Neuronal stem cell (in vitro differentiated cells): ENCODE data around the gene MAP3K15.

Experiments
- DNase-seq: peaks from one replicate; pipeline ENCODE4 v3.0.0-alpha.2; 2013; ENCODE audit warnings: low spot score
- H2AFZ ChIP-seq: one replicate; pipeline ENCODE4 v1.6.1; 2013; ENCODE audit warnings: mild to moderate bottlenecking, low read length, inconsistent platforms
- H2AK5ac ChIP-seq: 2 replicates; pipeline ENCODE4 v1.6.1; 2013; ENCODE audit warnings: low read depth, mild to moderate bottlenecking, inconsistent platforms, low read length, moderate library complexity, mixed read lengths
- H2BK120ac ChIP-seq: 2 replicates; pipeline ENCODE4 v1.6.1; 2013; ENCODE audit warnings: low read depth, mild to moderate bottlenecking, inconsistent platforms, low read length, moderate library complexity, mixed read lengths
- H2BK12ac ChIP-seq: one replicate; pipeline ENCODE4 v1.6.1; 2013; ENCODE audit warnings: low read length, inconsistent platforms
- H2BK15ac ChIP-seq: 2 replicates; pipeline ENCODE4 v1.6.1; 2013; ENCODE audit warnings: mild to moderate bottlenecking, low read length, inconsistent platforms, mixed read lengths
- H2BK5ac ChIP-seq: one replicate; pipeline ENCODE4 v1.6.1; 2013; ENCODE audit warnings: inconsistent platforms, mild to moderate bottlenecking, low read length, moderate library complexity
- H3K14ac ChIP-seq: one replicate; pipeline ENCODE4 v1.6.1; 2013; ENCODE audit warnings: low read length, inconsistent platforms
- H3K18ac ChIP-seq: 2 replicates; pipeline ENCODE4 v1.6.1; 2013; ENCODE audit warnings: low read length, inconsistent platforms
- H3K23ac ChIP-seq: 2 replicates; pipeline ENCODE4 v1.6.1; 2013; ENCODE audit warnings: low read depth, mild to moderate bottlenecking, mixed read lengths, low read length, inconsistent platforms; ENCODE audit not compliant: poor library complexity
- H3K27ac ChIP-seq: replicated peaks from 3 replicates; pipeline ENCODE4 v1.5.1; 2013; ENCODE audit warnings: low read length, inconsistent platforms
- H3K27me3 ChIP-seq, 3 experiments: 2 replicates each; pipeline ENCODE4 v1.6.1; 2013; ENCODE audit warnings: low read length in 3 of 3, mild to moderate bottlenecking in 2 of 3, inconsistent platforms in 1 of 3, low read depth in 1 of 3, mixed read lengths in 1 of 3, moderate library complexity in 1 of 3; ENCODE audit not compliant: control insufficient read depth in 3 of 3, insufficient read depth in 3 of 3
- H3K36me3 ChIP-seq, 2 donors: replicated peaks in 1 of 2; 2 replicates each; pipeline ENCODE4 v1.6.1; 2013; ENCODE audit warnings: low read length in 2 of 2; ENCODE audit not compliant: control insufficient read depth in 2 of 2, insufficient read depth in 2 of 2
- H3K4ac ChIP-seq: 2 replicates; pipeline ENCODE4 v1.6.1; 2013; ENCODE audit warnings: inconsistent platforms, mild to moderate bottlenecking, low read length, moderate library complexity
- H3K4me1 ChIP-seq, 2 donors: 1 replicate in 1 of 2; 2 replicates in 1 of 2; pipeline ENCODE4 v1.6.1; 2013; ENCODE audit warnings: low read length in 2 of 2, low read depth in 1 of 2; ENCODE audit not compliant: control insufficient read depth in 2 of 2, insufficient read depth in 1 of 2
- H3K4me2 ChIP-seq: one replicate; pipeline ENCODE4 v1.6.1; 2013; ENCODE audit warnings: mild to moderate bottlenecking, low read length, inconsistent platforms; ENCODE audit not compliant: insufficient read depth, poor library complexity, severe bottlenecking
- H3K4me3 ChIP-seq, 2 donors: 2 replicates each; pipeline ENCODE4 v1.5.1; 2013; ENCODE audit warnings: low read length in 2 of 2, mild to moderate bottlenecking in 2 of 2, inconsistent platforms in 1 of 2, moderate library complexity in 1 of 2
- H3K79me1 ChIP-seq: one replicate; pipeline ENCODE4 v1.6.1; 2013; ENCODE audit warnings: low read depth, mild to moderate bottlenecking, inconsistent platforms, low read length, moderate library complexity
- H3K9ac ChIP-seq: one replicate; pipeline ENCODE4 v1.6.1; 2013; ENCODE audit warnings: mild to moderate bottlenecking, low read depth, low read length, inconsistent platforms; ENCODE audit not compliant: poor library complexity
- H3K9me3 ChIP-seq, 2 donors: replicated peaks in 1 of 2; 2 replicates each; pipeline versions ENCODE3 to v1.6.1; 2013; ENCODE audit warnings: low read length in 2 of 2, mild to moderate bottlenecking in 2 of 2, inconsistent platforms in 1 of 2, low read depth in 1 of 2, mixed read lengths in 1 of 2, moderate library complexity in 1 of 2; ENCODE audit not compliant: control insufficient read depth in 2 of 2, insufficient read depth in 1 of 2
- H4K8ac ChIP-seq: one replicate; pipeline ENCODE4 v1.6.1; 2013; ENCODE audit warnings: low read depth, mild to moderate bottlenecking, inconsistent platforms, low read length, moderate library complexity
- H4K91ac ChIP-seq: one replicate; pipeline ENCODE4 v1.6.1; 2013; ENCODE audit warnings: low read length, low read depth, mild to moderate bottlenecking, inconsistent platforms; ENCODE audit not compliant: poor library complexity
- WGBS, 2 donors: extraction: QIAGEN DNeasy Blood & Tissue Kit; methylation state at CpG; one replicate each; pipeline ENCODE4 v1.1.7; 2013; ENCODE audit warnings: missing lambda C conversion rate in 2 of 2, mixed read lengths in 1 of 2; ENCODE audit not compliant: insufficient read length in 2 of 2, insufficient replicate concordance in 1 of 2; ENCODE audit errors: extremely low coverage in 2 of 2; 5-methylcytosine and 5-hydroxymethylcytosine counted together

Gene MAP3K15

GRCh38 chrX:19344661-19345060, 170.6 kb downstream of the MAP3K15 start:
- H3K4ac ChIP-seq, result no peak overlapping the region
- H4K91ac ChIP-seq, result no peak overlapping the region
- H3K4me1 ChIP-seq, result peaks cover 3% of the 10 kb centered on the region in 2 donors
- no peak overlapping the region for H2BK12ac ChIP-seq
- H3K79me1 ChIP-seq, result peaks cover 2% of the 10 kb centered on the region
- H3K36me3 ChIP-seq, result peaks cover 0 to 6% of the 10 kb centered on the region in 2 donors
- H4K8ac ChIP-seq, result no peak overlapping the region
- H3K4me2 ChIP-seq, result peak overlapping the region; percentile 54
- no peak overlapping the region for H2AK5ac ChIP-seq
- no peak overlapping the region for H2AFZ ChIP-seq
- H2BK5ac ChIP-seq, result no peak overlapping the region
- H3K9ac ChIP-seq, result no peak overlapping the region
- H3K18ac ChIP-seq, result no peak overlapping the region
- no peak overlapping the region for H3K27ac ChIP-seq
- no peak overlapping the region for H3K14ac ChIP-seq
- H3K9me3 ChIP-seq, result no peaks in the 10 kb centered on the region
- DNase-seq, result no peak
- H3K23ac ChIP-seq, result no peak overlapping the region
- no peak overlapping the region for H2BK120ac ChIP-seq
- WGBS, 2 donors, result no CpG with 5 or more reads among the region's 10 CpGs
- peak overlapping the region in 1 of 2 donors; percentile 68 for H3K4me3 ChIP-seq
- no peaks in the 10 kb centered on the region for H3K27me3 ChIP-seq
- H2BK15ac ChIP-seq, result no peak overlapping the region

GRCh38 chrX:19343535-19344408, 171.5 kb downstream of the MAP3K15 start, which contains the start of gene PDHA1:
TSS of gene PDHA1 (plus strand) at chrX:19343927. CDS start at chrX:19344038, 111 bp downstream.
- peak; percentile 82 for DNase-seq
- no peak within 1 kb of the TSS for H3K4ac ChIP-seq
- H2BK5ac ChIP-seq, result no peak within 1 kb of the TSS
- peak within 1 kb of the TSS; percentile 54 for H3K4me2 ChIP-seq
- H3K9ac ChIP-seq, result peak within 1 kb of the TSS; percentile 90
- H2BK120ac ChIP-seq, result no peak within 1 kb of the TSS
- H2AK5ac ChIP-seq, result no peak within 1 kb of the TSS
- H3K23ac ChIP-seq, result peak within 1 kb of the TSS; percentile 65
- no peak within 1 kb of the TSS for H2BK15ac ChIP-seq
- peak within 1 kb of the TSS; percentile 43 for H4K8ac ChIP-seq
- no peak within 1 kb of the TSS for H2BK12ac ChIP-seq
- no peaks in the 10 kb centered on the region for H3K27me3 ChIP-seq
- peak within 1 kb of the TSS; percentile 71 for H3K18ac ChIP-seq
- no peaks in the 10 kb centered on the region for H3K36me3 ChIP-seq
- H3K27ac ChIP-seq, result peak within 1 kb of the TSS; percentile 66
- no peak within 1 kb of the TSS for H3K14ac ChIP-seq
- H2AFZ ChIP-seq, result peak within 1 kb of the TSS; percentile 82
- WGBS, 2 donors, result no CpG with 5 or more reads among the region's 81 CpGs
- H3K4me3 ChIP-seq, result peak within 1 kb of the TSS; percentile 68 to 88
- no peaks in the 10 kb centered on the region for H3K9me3 ChIP-seq
- peaks cover 2% of the 10 kb centered on the region for H3K79me1 ChIP-seq
- peaks cover 3% of the 10 kb centered on the region in 2 donors for H3K4me1 ChIP-seq
- no peak within 1 kb of the TSS for H4K91ac ChIP-seq

GRCh38 chrX:19343085-19343534, 172.2 kb downstream of the MAP3K15 start:
- DNase-seq, result peak; percentile 9

GRCh38 chrX:19342331-19342906, 172.9 kb downstream of the MAP3K15 start:
- Histone ChIP-seq H3K9me3 (no peaks in the 10 kb centered on the region), H3K4me1 (peaks cover 3% of the 10 kb centered on the region in 2 donors), H4K8ac (no peak overlapping the region), H2AK5ac (no peak overlapping the region), H2BK12ac (no peak overlapping the region), H3K9ac (no peak overlapping the region), H3K27me3 (no peaks in the 10 kb centered on the region), H2BK15ac (no peak overlapping the region), H3K14ac (no peak overlapping the region), H3K23ac (no peak overlapping the region), H3K18ac (no peak overlapping the region), H3K4me3 (no peak overlapping the region), H3K4me2 (no peak overlapping the region), H2BK5ac (no peak overlapping the region), H2AFZ (peak overlapping the region; percentile 75), H3K79me1 (peaks cover 2% of the 10 kb centered on the region), H4K91ac (no peak overlapping the region), H2BK120ac (no peak overlapping the region), H3K4ac (no peak overlapping the region), H3K36me3 (no peaks in the 10 kb centered on the region), H3K27ac (no peak overlapping the region)
- no CpG with 5 or more reads among the region's 6 CpGs for whole genome bisulfite sequencing, 2 donors
- no peak for DNase-seq

More at GRCh38 chrX:19343085-19343534, 172.2 kb downstream of the MAP3K15 start:
- Histone ChIP-seq H4K91ac (no peak overlapping the region), H3K79me1 (peaks cover 2% of the 10 kb centered on the region), H3K27me3 (no peaks in the 10 kb centered on the region), H3K4me3 (peak overlapping the region; percentile 68 to 79), H3K36me3 (no peaks in the 10 kb centered on the region), H3K14ac (no peak overlapping the region), H2BK120ac (no peak overlapping the region), H2AFZ (peak overlapping the region; percentile 75), H4K8ac (no peak overlapping the region), H3K4ac (no peak overlapping the region), H3K9ac (peak overlapping the region; percentile 86), H3K18ac (peak overlapping the region; percentile 64), H2AK5ac (no peak overlapping the region), H2BK12ac (no peak overlapping the region), H2BK5ac (no peak overlapping the region), H3K27ac (peak overlapping the region; percentile 66), H3K9me3 (no peaks in the 10 kb centered on the region), H2BK15ac (no peak overlapping the region), H3K4me2 (peak overlapping the region; percentile 43), H3K4me1 (peaks cover 3% of the 10 kb centered on the region in 2 donors), H3K23ac (no peak overlapping the region)
- WGBS, 2 donors, result no CpG with 5 or more reads among the region's 11 CpGs
